IMR-90 (cell line): ENCODE data around the gene KCNH6. TPM values are rescaled to one million over a fixed set of nuclear protein-coding genes. Genes with fewer than 3 reads are reported as not detected.

Source experiments
- ATAC-seq: fragments of 200-7000 bp; cut with Tn5 transposase; 2 replicates; pipeline ENCODE4 v1.9.1; 2020; ENCODE audit warnings: low read depth, mild to moderate bottlenecking, moderate library complexity
- BruUV-seq: library from RNA; stranded (reverse); fragments of 400-500 nt; replicated peaks from 2 replicates; lab custom pipeline; 2021; lab: Mats Ljungman, UMichigan
- CTCF ChIA-PET: fragments of 300-600 bp; formaldehyde crosslinking; extraction: SDS; loops from one replicate; lab custom pipeline; 2021; ENCODE audit warnings: antibody characterized with exemption; lab: Yijun Ruan, JAX
- POLR2A ChIA-PET: fragments of 300-600 bp; sonication (Branson Sonifier 250); formaldehyde crosslinking; loops from one replicate; lab custom pipeline; 2022; ENCODE audit warnings: antibody characterized with exemption; ENCODE audit not compliant: unreplicated experiment; lab: Charles Lee
- DNase-seq: peaks from one replicate; pipeline ENCODE4 v3.0.0; 2013
- H2AFZ ChIP-seq: replicated peaks from 2 replicates; pipeline ENCODE3; 2013; ENCODE audit warnings: low read length, mild to moderate bottlenecking; ENCODE audit not compliant: poor library complexity
- H2AK5ac ChIP-seq: 2 replicates; pipeline ENCODE4 v1.6.1; 2013; ENCODE audit warnings: low read depth, low read length, inconsistent platforms
- H2AK9ac ChIP-seq: replicated peaks from 2 replicates; pipeline ENCODE3; 2013; ENCODE audit warnings: mild to moderate bottlenecking, low read depth, low read length, moderate library complexity; ENCODE audit not compliant: poor library complexity
- H2BK120ac ChIP-seq: 2 replicates; pipeline ENCODE4 v1.6.1; 2013; ENCODE audit warnings: low read depth, low read length, inconsistent platforms
- H2BK15ac ChIP-seq: 3 replicates; pipeline ENCODE4 v1.6.1; 2013; ENCODE audit warnings: low read depth, low read length, inconsistent platforms
- H2BK20ac ChIP-seq: 2 replicates; pipeline ENCODE4 v1.6.1; 2013; ENCODE audit warnings: low read depth, mild to moderate bottlenecking, inconsistent platforms, low read length, moderate library complexity
- H2BK5ac ChIP-seq: 2 replicates; pipeline ENCODE4 v1.6.1; 2013; ENCODE audit warnings: mild to moderate bottlenecking, low read depth, low read length, inconsistent platforms; ENCODE audit not compliant: poor library complexity, severe bottlenecking
- H3K14ac ChIP-seq: replicated peaks from 2 replicates; pipeline ENCODE4 v1.6.1; 2013; ENCODE audit warnings: low read depth, low read length, inconsistent platforms
- H3K18ac ChIP-seq: 2 replicates; pipeline ENCODE4 v1.6.1; 2013; ENCODE audit warnings: low read depth, low read length, control low read depth
- H3K23ac ChIP-seq: 2 replicates; pipeline ENCODE4 v1.6.1; 2013; ENCODE audit warnings: low read depth, low read length, inconsistent platforms
- H3K27ac ChIP-seq: 2 replicates; pipeline ENCODE4 v1.5.1; 2013; ENCODE audit warnings: mild to moderate bottlenecking, control low read depth, low read length; ENCODE audit not compliant: insufficient read depth
- H3K27me3 ChIP-seq: 2 replicates; pipeline ENCODE4 v1.6.1; 2013; ENCODE audit warnings: low read length; ENCODE audit not compliant: control insufficient read depth, insufficient read depth
- H3K36me3 ChIP-seq: 2 replicates; pipeline ENCODE4 v1.6.1; 2013; ENCODE audit warnings: low read length, mixed read lengths; ENCODE audit not compliant: control insufficient read depth, insufficient read depth
- H3K4ac ChIP-seq: 2 replicates; pipeline ENCODE4 v1.6.1; 2013; ENCODE audit warnings: low read depth, low read length, inconsistent platforms
- H3K4me1 ChIP-seq: 2 replicates; pipeline ENCODE4 v1.6.1; 2013; ENCODE audit warnings: low read length, mixed read lengths; ENCODE audit not compliant: control insufficient read depth, insufficient read depth
- H3K4me2 ChIP-seq: 2 replicates; pipeline ENCODE4 v1.6.1; 2013; ENCODE audit warnings: low read depth, mild to moderate bottlenecking, control low read depth, low read length, moderate library complexity
- H3K4me3 ChIP-seq: 2 replicates; pipeline ENCODE4 v1.5.1; 2013; ENCODE audit warnings: low read depth, mild to moderate bottlenecking, control low read depth, low read length, moderate library complexity; ENCODE audit not compliant: insufficient read depth
- H3K56ac ChIP-seq: 2 replicates; pipeline ENCODE4 v1.6.1; 2013; ENCODE audit warnings: low read length, inconsistent platforms; ENCODE audit not compliant: insufficient read depth; ENCODE audit errors: extremely low read depth
- H3K79me1 ChIP-seq, 2 experiments: 2 replicates each; pipeline ENCODE4 v1.6.1; 2013; ENCODE audit warnings: low read length in 2 of 2, inconsistent platforms in 1 of 2, low read depth in 1 of 2
- H3K9ac ChIP-seq: 2 replicates; pipeline ENCODE4 v1.6.1; 2013; ENCODE audit warnings: low read depth, low read length, control low read depth
- H3K9me1 ChIP-seq: 2 replicates; pipeline ENCODE4 v1.6.1; 2013; ENCODE audit warnings: low read length, inconsistent platforms; ENCODE audit not compliant: insufficient read depth
- H3K9me3 ChIP-seq: 2 replicates; pipeline ENCODE4 v1.6.1; 2013; ENCODE audit warnings: low read length; ENCODE audit not compliant: control insufficient read depth, insufficient read depth
- H4K20me1 ChIP-seq: 2 replicates; pipeline ENCODE4 v1.6.1; 2013; ENCODE audit warnings: low read length, inconsistent platforms; ENCODE audit not compliant: insufficient read depth
- H4K5ac ChIP-seq: 2 replicates; pipeline ENCODE4 v1.6.1; 2013; ENCODE audit warnings: mild to moderate bottlenecking, low read depth, low read length, control low read depth
- H4K8ac ChIP-seq, 2 experiments: 2 replicates each; pipeline ENCODE4 v1.6.1; 2013; ENCODE audit warnings: low read depth in 2 of 2, low read length in 2 of 2, control low read depth in 1 of 2, inconsistent platforms in 1 of 2
- H4K91ac ChIP-seq: 2 replicates; pipeline ENCODE4 v1.6.1; 2013; ENCODE audit warnings: low read depth, low read length, inconsistent platforms; ENCODE audit not compliant: insufficient read depth
- MXI1 ChIP-seq: IDR thresholded peaks from 2 replicates; pipeline ENCODE4 v1.6.1; 2012; ENCODE audit warnings: low read depth, mild to moderate bottlenecking, low read length, moderate library complexity, borderline replicate concordance
- NFE2L2 ChIP-seq: fragments of 150-350 bp; IDR thresholded peaks from 2 replicates; pipeline ENCODE4 v1.6.1; 2016; ENCODE audit warnings: low read depth, mild to moderate bottlenecking, low read length
- RAD21 ChIP-seq: IDR thresholded peaks from 2 replicates; pipeline ENCODE4 v1.6.1; 2012; ENCODE audit warnings: low read length, improper control_type of control experiment
- WGBS, 2 experiments: methylation state at CpG; one replicate each; pipeline versions ENCODE4 v1.1.5 to v1.1.7; 2013; ENCODE audit warnings: missing lambda C conversion rate in 2 of 2; ENCODE audit not compliant: insufficient read length in 1 of 2; ENCODE audit errors: extremely low coverage in 2 of 2; 5-methylcytosine and 5-hydroxymethylcytosine counted together
- dilution Hi-C: fragments of 300-500 bp; cut with HindIII; formaldehyde crosslinking; loops from one replicate; pipeline ENCODE4 v1.14.3; 2018; ENCODE audit warnings: low sequenced_read_pairs; ENCODE audit not compliant: unreplicated experiment
- in situ Hi-C: fragments of 300-500 bp; cut with MboI; formaldehyde crosslinking; loops from 3 replicates; pipeline ENCODE4 v1.14.3; 2019; ENCODE audit warnings: low sequenced_read_pairs, inconsistent platforms, mixed read lengths
- intact Hi-C: fragments of 100-400 bp; cut with micrococcal nuclease; formaldehyde crosslinking; loops from 2 replicates; pipeline ENCODE4 v1.10.0; 2022
- polyA plus RNA-seq, 3 experiments: library from polyadenylated mRNA; depleted of rRNA; stranded (reverse); fragments of >200 nt; gene quantifications; 2 replicates each; pipeline ENCODE4 v1.2.3, GENCODE V29; 2012; ENCODE audit warnings: low replicate concordance in 1 of 3
- total RNA-seq: library from RNA; depleted of rRNA; stranded (reverse); fragments of >200 nt; gene quantifications from 2 replicates; pipeline ENCODE4 v1.2.3, GENCODE V29; 2012
- TF ChIP-seq, protein P1 (sequence below): conservative IDR thresholded peaks from 2 replicates; pipeline ENCODE4 v1.5.1; 2012; ENCODE audit warnings: mild to moderate bottlenecking, low read depth, low read length, improper control_type of control experiment

Gene KCNH6
- total and polyA plus RNA-seq, 2 of the 4 experiments (the other 2 are of a cell fraction) = 0.17 to 0.18 TPM

- no peak overlapping the region for H3K9ac ChIP-seq
- H4K5ac ChIP-seq = no peak overlapping the region
- H4K91ac ChIP-seq = no peak overlapping the region
- in situ Hi-C loops (no loop called here), dilution Hi-C loops (no loop called here), intact Hi-C loops (no loop called here)
- no peak overlapping the region for H3K23ac ChIP-seq
- no peak overlapping the region for H2BK120ac ChIP-seq
- H2AFZ ChIP-seq = no peak overlapping the region
- H3K27me3 ChIP-seq = peaks cover 9% of the 10 kb centered on the region; the same call in 1 of the 2 replicates
- POLR2A ChIA-PET = no interaction called here
- no peak overlapping the region for H3K27ac ChIP-seq
- H2BK20ac ChIP-seq = no peak overlapping the region
- H3K36me3 ChIP-seq = no peaks in the 10 kb centered on the region
- H3K4ac ChIP-seq = no peak overlapping the region
- no peak overlapping the region for H2AK9ac ChIP-seq
- no peaks in the 10 kb centered on the region for H3K4me1 ChIP-seq
- TF ChIP-seq, protein P1, sequence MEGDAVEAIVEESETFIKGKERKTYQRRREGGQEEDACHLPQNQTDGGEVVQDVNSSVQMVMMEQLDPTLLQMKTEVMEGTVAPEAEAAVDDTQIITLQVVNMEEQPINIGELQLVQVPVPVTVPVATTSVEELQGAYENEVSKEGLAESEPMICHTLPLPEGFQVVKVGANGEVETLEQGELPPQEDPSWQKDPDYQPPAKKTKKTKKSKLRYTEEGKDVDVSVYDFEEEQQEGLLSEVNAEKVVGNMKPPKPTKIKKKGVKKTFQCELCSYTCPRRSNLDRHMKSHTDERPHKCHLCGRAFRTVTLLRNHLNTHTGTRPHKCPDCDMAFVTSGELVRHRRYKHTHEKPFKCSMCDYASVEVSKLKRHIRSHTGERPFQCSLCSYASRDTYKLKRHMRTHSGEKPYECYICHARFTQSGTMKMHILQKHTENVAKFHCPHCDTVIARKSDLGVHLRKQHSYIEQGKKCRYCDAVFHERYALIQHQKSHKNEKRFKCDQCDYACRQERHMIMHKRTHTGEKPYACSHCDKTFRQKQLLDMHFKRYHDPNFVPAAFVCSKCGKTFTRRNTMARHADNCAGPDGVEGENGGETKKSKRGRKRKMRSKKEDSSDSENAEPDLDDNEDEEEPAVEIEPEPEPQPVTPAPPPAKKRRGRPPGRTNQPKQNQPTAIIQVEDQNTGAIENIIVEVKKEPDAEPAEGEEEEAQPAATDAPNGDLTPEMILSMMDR = no peak
- no peak for TF ChIP-seq MXI1
- no peak for TF ChIP-seq NFE2L2
- no peak for TF ChIP-seq RAD21
- no peaks in the 10 kb centered on the region for H4K20me1 ChIP-seq
- H3K56ac ChIP-seq = no peak overlapping the region
- WGBS, 2 experiments = no CpG with 5 or more reads among the region's 10 CpGs
- no peaks in the 10 kb centered on the region for H3K79me1 ChIP-seq
- no peak overlapping the region for H3K18ac ChIP-seq
- BruUV-seq = no TSS peak
- CTCF ChIA-PET = interaction anchor here (0.5 kb wide), 1 partner anchor 363 kb away, joined by 3 read pairs; no protein-coding TSS in a partner anchor
- no peak overlapping the region for H3K4me3 ChIP-seq
- no peak overlapping the region for H3K14ac ChIP-seq
- H2BK15ac ChIP-seq = no peak overlapping the region
- no peak overlapping the region for H2BK5ac ChIP-seq
- no peaks in the 10 kb centered on the region; the same call in 1 of the 2 replicates for H3K9me1 ChIP-seq
- no peak overlapping the region for H3K4me2 ChIP-seq
- no peak overlapping the region for H2AK5ac ChIP-seq
- no peak for DNase-seq
- no peaks in the 10 kb centered on the region for H3K9me3 ChIP-seq
- ATAC-seq = no peak
- no peak overlapping the region for H4K8ac ChIP-seq
These were observed 34.3 kb upstream of the KCNH6 start for GRCh38 chr17:63488851-63489250.
